Smooth muscle cell (in vitro differentiated cells): ENCODE data around the gene CACNA1H. TPM values are rescaled to one million over a fixed set of nuclear protein-coding genes. Genes with fewer than 3 reads are reported as not detected.

ENCODE experiments used
- DNase-seq: peaks from one replicate; lab custom pipeline; 2025; ENCODE audit not compliant: unreplicated experiment; lab: John Stamatoyannopoulos, UW
- H2AFZ ChIP-seq: fragments of 200-600 bp; sonication (generic); 2 replicates; pipeline ENCODE4 v1.6.0; 2016; ENCODE audit warnings: antibody characterized with exemption, low read depth, mild to moderate bottlenecking
- H3F3A ChIP-seq: fragments of 200-600 bp; sonication (generic); 2 replicates; pipeline ENCODE4 v1.6.0; 2017; ENCODE audit warnings: antibody characterized with exemption, low read depth
- H3K27ac ChIP-seq: fragments of 200-600 bp; sonication (generic); 2 replicates; pipeline ENCODE4 v1.5.1; 2016; ENCODE audit warnings: low read depth, mild to moderate bottlenecking
- H3K27me3 ChIP-seq: fragments of 200-600 bp; sonication (generic); 2 replicates; pipeline ENCODE4 v1.6.1; 2016; ENCODE audit warnings: low read depth, mild to moderate bottlenecking
- H3K36me3 ChIP-seq: fragments of 200-600 bp; sonication (generic); 2 replicates; pipeline ENCODE4 v1.5.1; 2016; ENCODE audit warnings: low read depth
- H3K4me1 ChIP-seq: fragments of 200-600 bp; sonication (generic); 2 replicates; pipeline ENCODE4 v1.5.1; 2016; ENCODE audit warnings: low read depth
- H3K4me2 ChIP-seq: fragments of 200-600 bp; sonication (generic); 2 replicates; pipeline ENCODE4 v1.6.0; 2016; ENCODE audit warnings: mild to moderate bottlenecking
- H3K4me3 ChIP-seq: fragments of 200-600 bp; sonication (generic); 2 replicates; pipeline ENCODE4 v1.5.1; 2016; ENCODE audit warnings: mild to moderate bottlenecking
- H3K79me2 ChIP-seq: fragments of 200-600 bp; sonication (generic); 2 replicates; pipeline ENCODE4 v1.6.0; 2016; ENCODE audit warnings: low read depth, mild to moderate bottlenecking
- H3K9ac ChIP-seq: fragments of 200-600 bp; sonication (generic); 2 replicates; pipeline ENCODE4 v1.6.0; 2016; ENCODE audit warnings: low read depth
- H3K9me3 ChIP-seq: fragments of 200-600 bp; sonication (generic); replicated peaks from 2 replicates; pipeline ENCODE4 v1.5.1; 2016; ENCODE audit warnings: low read depth
- H4K20me1 ChIP-seq: fragments of 200-600 bp; sonication (generic); 2 replicates; pipeline ENCODE4 v1.6.0; 2016; ENCODE audit warnings: low read depth
- CTCF ChIP-seq: fragments of 200-600 bp; sonication (generic); IDR thresholded peaks from 2 replicates; pipeline ENCODE4 v1.5.1; 2017; ENCODE audit warnings: borderline replicate concordance, mild to moderate bottlenecking, antibody characterized with exemption; ENCODE audit not compliant: insufficient read depth, poor library complexity, severe bottlenecking
- WGBS: methylation state at CpG from one replicate; pipeline ENCODE4 v1.1.7; 2016; ENCODE audit warnings: low lambda C conversion rate; 5-methylcytosine and 5-hydroxymethylcytosine counted together
- polyA plus RNA-seq: library from polyadenylated mRNA; unstranded; fragments of >200 nt; fragmentation: Nextera tagmentation; extraction: Ambion mirVana; gene quantifications from 2 replicates; pipeline ENCODE4 v1.2.1, GENCODE V29; 2016
- total RNA-seq: library from RNA; depleted of rRNA; stranded (reverse); fragments of >200 nt; gene quantifications from 2 replicates; pipeline ENCODE4 v1.2.3, GENCODE V29; 2014

CACNA1H gene
- total and polyA plus RNA-seq, 2 experiments from 2014 or later = 1.7 to 2.6 TPM

GRCh38 chr16:1132431-1132830 lies 20.5 kb upstream of the CACNA1H start:
- H3K36me3 ChIP-seq = no peaks in the 10 kb centered on the region
- no peak for DNase-seq
- H3K27ac ChIP-seq = no peak overlapping the region
- H3K4me3 ChIP-seq = no peak overlapping the region
- TF ChIP-seq CTCF = no peak
- no peaks in the 10 kb centered on the region for H4K20me1 ChIP-seq
- H3F3A ChIP-seq = no peaks in the 10 kb centered on the region
- H3K27me3 ChIP-seq = no peaks in the 10 kb centered on the region
- H3K9me3 ChIP-seq = no peaks in the 10 kb centered on the region
- no peak overlapping the region for H3K4me2 ChIP-seq
- WGBS = 86% methylated on average over 15 of the region's 15 CpGs
- H3K4me1 ChIP-seq = no peaks in the 10 kb centered on the region
- H3K79me2 ChIP-seq = no peaks in the 10 kb centered on the region
- no peak overlapping the region for H3K9ac ChIP-seq
- no peak overlapping the region for H2AFZ ChIP-seq

DNA sequence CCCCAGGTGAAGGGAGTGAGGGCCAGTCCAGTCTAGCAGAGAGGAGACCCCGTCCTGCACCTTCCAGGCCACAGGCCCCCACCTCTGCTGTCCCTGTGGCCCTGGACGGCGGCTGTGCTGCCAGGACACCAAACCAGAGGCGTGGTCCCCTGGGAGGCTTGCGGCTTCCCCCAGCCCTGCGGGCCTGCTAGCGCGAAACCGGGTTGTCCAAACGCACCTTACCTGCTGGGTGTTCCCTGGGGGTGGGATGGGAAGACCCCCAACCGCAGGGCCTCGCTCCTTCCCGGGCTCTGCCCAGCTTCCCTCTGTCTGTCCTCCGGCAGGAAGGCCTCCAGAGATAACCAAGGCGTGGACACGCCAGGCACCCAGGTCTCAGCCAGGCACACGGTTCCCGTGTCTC lies 19.6 kb upstream of the CACNA1H start:
- Histone ChIP-seq H3K9me3 (no peaks in the 10 kb centered on the region), H3K79me2 (no peaks in the 10 kb centered on the region), H3K4me1 (no peaks in the 10 kb centered on the region), H4K20me1 (no peaks in the 10 kb centered on the region), H3K27ac (no peak overlapping the region), H3K9ac (no peak overlapping the region), H3F3A (no peaks in the 10 kb centered on the region), H3K4me2 (no peak overlapping the region), H3K36me3 (no peaks in the 10 kb centered on the region), H3K4me3 (no peak overlapping the region), H2AFZ (no peak overlapping the region), H3K27me3 (no peaks in the 10 kb centered on the region)
- no peak for TF ChIP-seq CTCF
- WGBS = 94% methylated on average over 18 of the region's 18 CpGs
- DNase-seq = no peak

GRCh38 chr16:1133810-1134520 lies 18.9 kb upstream of the CACNA1H start:
- Histone ChIP-seq H3F3A (no peaks in the 10 kb centered on the region), H3K4me3 (no peak overlapping the region), H3K79me2 (no peaks in the 10 kb centered on the region), H4K20me1 (no peaks in the 10 kb centered on the region), H3K36me3 (no peaks in the 10 kb centered on the region), H2AFZ (no peak overlapping the region), H3K4me2 (no peak overlapping the region), H3K27ac (no peak overlapping the region), H3K27me3 (no peaks in the 10 kb centered on the region), H3K9ac (no peak overlapping the region), H3K4me1 (no peaks in the 10 kb centered on the region), H3K9me3 (no peaks in the 10 kb centered on the region)
- no peak for DNase-seq
- WGBS = 90% methylated on average over 30 of the region's 30 CpGs
- no peak for TF ChIP-seq CTCF
